GM12872 (cell line): ENCODE results near the gene FKBP5.

Experiments used
- TF ChIP-seq, protein P1 (sequence below): IDR thresholded peaks from 3 replicates; pipeline ENCODE4 v1.5.1; 2011; ENCODE audit warnings: low read depth, mild to moderate bottlenecking, low read length, moderate library complexity; ENCODE audit not compliant: insufficient read depth

The FKBP5 gene

DNA sequence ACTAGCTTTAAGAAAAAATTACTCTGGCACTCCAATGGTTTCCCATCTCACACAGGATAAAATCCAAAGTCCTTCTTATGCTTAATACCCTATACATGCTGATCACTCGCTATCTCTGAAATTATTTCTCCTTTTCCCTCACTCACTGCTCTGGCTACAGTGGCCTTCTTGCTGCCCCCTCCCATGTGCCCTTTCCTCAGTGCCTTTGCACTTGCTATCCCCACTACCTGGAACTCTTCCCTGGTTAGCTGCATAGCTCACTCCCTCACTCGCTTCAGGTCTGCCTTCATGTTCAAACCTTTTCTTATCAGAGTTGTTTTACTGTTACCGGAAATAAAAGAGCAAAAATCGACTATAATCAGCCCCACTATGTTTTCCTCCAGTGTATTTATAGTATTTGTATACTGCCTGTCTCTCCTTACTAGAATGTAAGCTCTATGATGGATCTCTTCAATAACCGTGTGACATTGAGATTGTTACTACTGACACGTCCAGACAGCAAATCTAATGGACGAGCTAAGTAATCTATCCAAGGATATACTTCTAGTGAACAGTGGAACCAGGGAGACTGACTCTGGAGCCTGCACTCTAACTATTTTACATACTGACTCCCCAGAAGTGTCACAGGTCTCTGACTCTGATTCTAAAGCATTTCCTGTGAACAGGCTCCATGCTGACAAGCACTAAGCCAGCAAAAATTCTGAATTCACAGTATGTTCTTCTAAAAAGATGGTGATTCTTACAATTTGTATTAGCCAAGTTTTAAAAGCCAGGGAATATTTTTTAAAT lies 25.1 kb downstream of the FKBP5 start:
- TF ChIP-seq, protein P1, sequence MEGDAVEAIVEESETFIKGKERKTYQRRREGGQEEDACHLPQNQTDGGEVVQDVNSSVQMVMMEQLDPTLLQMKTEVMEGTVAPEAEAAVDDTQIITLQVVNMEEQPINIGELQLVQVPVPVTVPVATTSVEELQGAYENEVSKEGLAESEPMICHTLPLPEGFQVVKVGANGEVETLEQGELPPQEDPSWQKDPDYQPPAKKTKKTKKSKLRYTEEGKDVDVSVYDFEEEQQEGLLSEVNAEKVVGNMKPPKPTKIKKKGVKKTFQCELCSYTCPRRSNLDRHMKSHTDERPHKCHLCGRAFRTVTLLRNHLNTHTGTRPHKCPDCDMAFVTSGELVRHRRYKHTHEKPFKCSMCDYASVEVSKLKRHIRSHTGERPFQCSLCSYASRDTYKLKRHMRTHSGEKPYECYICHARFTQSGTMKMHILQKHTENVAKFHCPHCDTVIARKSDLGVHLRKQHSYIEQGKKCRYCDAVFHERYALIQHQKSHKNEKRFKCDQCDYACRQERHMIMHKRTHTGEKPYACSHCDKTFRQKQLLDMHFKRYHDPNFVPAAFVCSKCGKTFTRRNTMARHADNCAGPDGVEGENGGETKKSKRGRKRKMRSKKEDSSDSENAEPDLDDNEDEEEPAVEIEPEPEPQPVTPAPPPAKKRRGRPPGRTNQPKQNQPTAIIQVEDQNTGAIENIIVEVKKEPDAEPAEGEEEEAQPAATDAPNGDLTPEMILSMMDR, result no peak

DNA sequence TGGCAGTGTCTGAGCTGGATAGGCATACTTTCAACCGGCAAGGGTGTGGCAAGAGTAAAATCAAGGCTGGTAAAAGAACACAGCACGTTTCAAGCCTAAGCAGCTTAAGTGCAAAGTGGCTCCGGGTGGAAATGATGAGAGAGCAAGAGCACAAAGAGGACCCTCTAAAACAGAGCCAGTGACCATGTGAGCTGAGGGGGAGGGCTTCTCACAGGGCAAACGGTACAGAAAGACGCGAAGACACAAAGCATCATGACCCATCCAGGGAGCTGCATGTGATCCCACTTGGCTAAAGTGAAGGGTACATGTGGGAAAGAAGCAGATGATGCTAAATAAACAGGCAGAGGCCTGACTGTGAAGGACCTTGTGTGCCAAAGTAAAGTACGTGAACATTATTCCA lies 25.7 kb downstream of the FKBP5 start:
- TF ChIP-seq, protein P1, result no peak

DNA sequence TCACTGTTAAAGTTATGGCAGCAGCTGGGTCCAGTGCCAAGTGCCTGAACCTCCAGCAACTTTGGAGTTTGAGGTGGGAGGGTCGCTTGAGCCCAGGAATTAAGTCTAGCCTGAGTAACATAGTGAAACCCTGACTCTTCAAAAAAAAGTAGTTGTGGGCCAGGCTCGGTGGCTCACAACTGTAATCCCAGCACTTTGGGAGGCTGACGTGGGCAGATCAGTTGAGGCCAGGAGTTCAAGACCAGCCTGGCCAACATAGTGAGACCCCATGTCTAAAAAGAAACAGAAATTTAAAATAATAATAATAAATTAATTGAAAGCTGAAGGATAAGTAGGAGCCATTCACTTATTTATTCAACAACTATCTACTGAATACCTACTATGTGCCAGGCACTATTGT lies 33.8 kb downstream of the FKBP5 start:
- TF ChIP-seq, protein P1, result no peak

DNA sequence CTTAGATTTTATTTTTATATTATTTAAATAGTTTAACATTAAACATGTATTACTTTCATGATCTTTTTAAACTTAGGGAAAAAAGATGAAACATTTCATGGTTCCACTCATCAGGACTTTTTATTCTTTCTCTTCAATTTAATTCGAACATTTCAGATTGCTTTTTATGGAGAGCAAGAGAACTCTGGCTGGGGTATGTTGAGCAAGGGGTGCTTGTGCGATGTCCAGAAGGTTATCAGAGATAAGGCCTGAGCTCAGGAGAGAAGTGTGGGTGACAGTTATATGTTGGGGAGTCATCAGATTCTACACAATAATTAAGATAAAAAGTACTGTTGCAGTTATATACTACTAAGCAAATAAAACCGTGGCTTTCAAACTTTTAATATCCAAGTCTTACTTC lies 37.5 kb downstream of the FKBP5 start:
- TF ChIP-seq, protein P1, result no peak

DNA sequence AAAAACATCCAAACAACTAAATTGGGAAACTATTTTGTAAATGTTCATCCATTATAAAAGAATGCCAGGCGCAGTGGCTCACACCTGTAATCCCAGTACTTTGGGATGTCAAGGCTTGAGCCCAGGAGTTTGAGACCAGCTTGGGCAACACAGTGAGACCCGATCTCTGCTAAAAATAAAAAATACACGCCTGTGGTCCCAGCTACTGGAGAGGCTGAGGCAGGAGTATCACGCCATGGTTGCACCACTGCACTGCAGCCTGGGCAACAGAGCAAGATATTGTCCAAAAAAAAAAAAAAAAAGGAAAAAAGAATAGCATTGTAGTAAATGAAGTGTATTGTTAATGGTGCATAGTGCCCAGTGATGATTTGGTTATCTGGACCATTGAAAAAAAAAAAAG lies 38.7 kb downstream of the FKBP5 start:
- TF ChIP-seq, protein P1, result no peak

DNA sequence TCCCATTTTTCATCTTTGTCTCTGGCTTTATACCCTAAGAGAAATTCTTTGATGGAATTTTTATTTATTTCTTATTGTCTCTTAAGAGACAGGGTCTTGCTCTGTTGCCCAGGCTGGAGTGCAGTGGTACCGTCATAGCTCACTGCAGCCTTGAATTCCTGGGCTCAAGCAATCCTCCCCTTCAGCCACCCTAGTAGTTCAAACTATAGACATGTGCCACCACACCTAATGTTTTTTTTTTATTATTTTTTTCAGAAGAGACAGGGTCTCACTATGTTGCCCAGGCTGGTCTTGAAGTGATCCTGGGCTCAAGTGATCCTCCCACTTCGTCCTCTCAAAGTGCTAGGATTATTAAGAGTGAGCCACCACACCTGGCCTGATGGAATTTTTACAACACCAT lies 40.5 kb downstream of the FKBP5 start:
- TF ChIP-seq, protein P1, result no peak

DNA sequence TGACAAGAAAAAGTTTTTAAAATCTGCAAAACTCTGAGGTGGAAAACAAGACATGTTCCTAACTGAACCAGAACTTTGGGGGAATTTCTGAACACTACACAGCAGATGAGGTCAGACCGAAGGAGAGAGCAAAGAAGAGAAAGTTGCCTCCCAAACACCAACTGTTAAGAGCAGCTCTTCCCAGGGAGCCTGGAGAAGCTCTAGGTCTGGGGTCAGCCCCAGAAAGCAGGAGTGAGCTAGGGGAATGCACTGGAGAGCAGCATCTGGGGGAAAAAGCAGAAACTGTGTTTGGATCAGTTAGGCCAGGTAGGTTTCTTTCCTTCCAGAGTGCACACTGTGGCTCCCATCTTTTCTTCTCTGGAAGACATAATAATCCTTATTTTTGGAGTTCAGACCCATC lies 41.3 kb downstream of the FKBP5 start:
- TF ChIP-seq, protein P1, result no peak
